Ovary (tissue), 3 donors: ENCODE measurements around the gene SLC39A11.

Source experiments
- CTCF ChIP-seq, 3 donors: fragments of 450-650 bp in 2 of 3; fragments of 200-600 bp in 1 of 3; IDR thresholded peaks; one replicate each; pipeline versions ENCODE4 v1.5.1 to v1.8.0; 2016 to 2022; ENCODE audit warnings: antibody characterized with exemption in 3 of 3, mild to moderate bottlenecking in 1 of 3
- EP300 ChIP-seq: sonication (generic); formaldehyde crosslinking; IDR thresholded peaks from one replicate; pipeline ENCODE4 v1.6.1; 2017; ENCODE audit warnings: antibody characterized with exemption
- POLR2A ChIP-seq: fragments of 450-650 bp; IDR thresholded peaks from one replicate; pipeline ENCODE4 v1.6.1; 2017; ENCODE audit warnings: antibody characterized with exemption, mild to moderate bottlenecking, moderate library complexity
- donor health status: DM: no; HTN: no; CAD: no.

- TF ChIP-seq POLR2A: no peak
- no peak for TF ChIP-seq CTCF (IDR thresholded peaks at IDR 0.05)
- no peak for TF ChIP-seq EP300
These were observed 94.9 kb downstream of the SLC39A11 start for GRCh38 chr17:72997559-72997958.
